ENCODE data around the gene PAK5.

DNA sequence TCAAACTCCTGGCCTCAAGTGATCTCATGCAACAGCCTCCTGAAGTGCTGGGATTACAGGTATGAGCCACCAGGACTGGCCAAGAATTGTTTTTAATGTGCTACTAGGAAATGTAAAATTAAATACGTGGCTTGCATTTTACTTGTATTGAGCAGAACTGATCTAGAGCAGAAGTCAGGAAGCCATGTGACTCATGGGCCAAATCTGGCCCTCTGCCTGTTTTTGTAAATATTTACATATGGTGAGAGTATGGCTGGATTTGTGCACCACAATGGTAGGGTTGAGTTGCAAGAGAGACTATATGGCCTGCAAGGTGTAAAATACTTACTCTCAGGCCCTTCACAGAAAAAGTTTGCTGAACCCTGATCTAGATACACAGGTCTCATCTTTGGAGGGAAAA lies 248.7 kb downstream of the PAK5 start:
- TF ChIP-seq EZH2 (IDR thresholded peaks at IDR 0.05; ENCODE audit: insufficient read depth, low read length): no peak
- TF ChIP-seq, protein P1, sequence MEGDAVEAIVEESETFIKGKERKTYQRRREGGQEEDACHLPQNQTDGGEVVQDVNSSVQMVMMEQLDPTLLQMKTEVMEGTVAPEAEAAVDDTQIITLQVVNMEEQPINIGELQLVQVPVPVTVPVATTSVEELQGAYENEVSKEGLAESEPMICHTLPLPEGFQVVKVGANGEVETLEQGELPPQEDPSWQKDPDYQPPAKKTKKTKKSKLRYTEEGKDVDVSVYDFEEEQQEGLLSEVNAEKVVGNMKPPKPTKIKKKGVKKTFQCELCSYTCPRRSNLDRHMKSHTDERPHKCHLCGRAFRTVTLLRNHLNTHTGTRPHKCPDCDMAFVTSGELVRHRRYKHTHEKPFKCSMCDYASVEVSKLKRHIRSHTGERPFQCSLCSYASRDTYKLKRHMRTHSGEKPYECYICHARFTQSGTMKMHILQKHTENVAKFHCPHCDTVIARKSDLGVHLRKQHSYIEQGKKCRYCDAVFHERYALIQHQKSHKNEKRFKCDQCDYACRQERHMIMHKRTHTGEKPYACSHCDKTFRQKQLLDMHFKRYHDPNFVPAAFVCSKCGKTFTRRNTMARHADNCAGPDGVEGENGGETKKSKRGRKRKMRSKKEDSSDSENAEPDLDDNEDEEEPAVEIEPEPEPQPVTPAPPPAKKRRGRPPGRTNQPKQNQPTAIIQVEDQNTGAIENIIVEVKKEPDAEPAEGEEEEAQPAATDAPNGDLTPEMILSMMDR (IDR thresholded peaks at IDR 0.05; ENCODE audit: insufficient read depth, low read depth, low read length): no peak
